Vagina (tissue), 2 donors: Measurements from ENCODE around the gene BBOX1.

Experiments used
- CTCF ChIP-seq, 3 experiments: fragments of 450-650 bp in 2 of 3; fragments of 200-600 bp in 1 of 3; sonication (generic) in 1 of 3; IDR thresholded peaks; one replicate each; pipeline ENCODE4 v1.5.1; 2017 to 2019; ENCODE audit warnings: antibody characterized with exemption in 3 of 3, mild to moderate bottlenecking in 2 of 3, moderate library complexity in 2 of 3
- POLR2A ChIP-seq, 2 donors: fragments of 450-650 bp; IDR thresholded peaks; one replicate each; pipeline ENCODE4 v1.6.1; 2017; ENCODE audit warnings: antibody characterized with exemption in 2 of 2, mild to moderate bottlenecking in 2 of 2, moderate library complexity in 2 of 2
- POLR2AphosphoS5 ChIP-seq, 2 donors: sonication (generic); formaldehyde crosslinking; IDR thresholded peaks; one replicate each; pipeline ENCODE4 v1.9.0; 2017; ENCODE audit warnings: antibody characterized with exemption in 2 of 2, mild to moderate bottlenecking in 2 of 2, low read depth in 1 of 2; ENCODE audit not compliant: insufficient read depth in 1 of 2

DNA sequence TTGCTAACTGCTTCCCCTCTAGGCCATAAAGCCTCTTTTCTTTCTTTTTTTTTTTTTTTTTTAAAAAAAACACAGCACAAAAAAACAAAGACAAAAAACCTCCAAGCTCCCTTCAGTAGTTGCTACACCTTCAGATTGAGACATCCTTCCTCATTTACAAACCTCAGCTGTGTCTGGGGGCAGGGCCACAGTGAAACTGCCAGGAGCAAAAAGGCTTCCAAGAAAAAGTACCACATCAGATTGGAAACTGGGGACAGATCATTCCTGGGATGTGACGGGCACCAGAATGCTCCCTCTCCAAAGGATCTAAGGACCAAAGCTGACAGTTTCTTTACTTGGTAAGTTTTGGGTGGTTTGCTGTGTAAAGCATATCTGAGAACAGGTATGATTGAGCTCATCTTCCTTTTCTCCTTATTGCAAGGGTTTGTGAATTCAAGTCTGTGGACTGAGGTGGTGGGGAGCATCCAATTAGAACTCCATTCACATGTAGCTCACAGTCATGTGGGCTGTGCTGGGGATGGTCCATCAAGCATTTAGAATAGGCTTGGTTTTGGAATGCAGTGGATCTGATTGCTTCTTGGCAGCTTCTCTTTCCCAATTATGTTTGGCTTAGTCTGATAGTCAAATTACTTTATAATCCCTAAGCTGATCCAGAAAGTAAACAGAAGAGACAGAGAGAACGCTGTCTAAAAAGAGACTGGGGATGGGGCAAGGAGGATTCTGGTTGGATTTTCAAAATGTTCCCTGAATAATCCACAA, 705 bp downstream of the BBOX1 start:
- no peak for TF ChIP-seq CTCF (IDR thresholded peaks at IDR 0.05)
- no peak for TF ChIP-seq POLR2AphosphoS5 (IDR thresholded peaks at IDR 0.05; ENCODE audit: insufficient read depth in 1 of 2, low read depth in 1 of 2)
- TF ChIP-seq POLR2A (IDR thresholded peaks at IDR 0.05), result no peak
